SK-N-SH (cell line): ENCODE results near the gene TBC1D9B. TPM values are rescaled to one million over a fixed set of nuclear protein-coding genes. Genes with fewer than 3 reads are reported as not detected.
A peak's percentile ranks its signal among the peaks of the same experiment; 100 is the strongest.

Source experiments
- CTCF ChIA-PET: fragments of 300-600, 350-600 bp; formaldehyde crosslinking; extraction: SDS; loops from one replicate; lab custom pipeline; 2021; lab: Yijun Ruan, JAX
- POLR2A ChIA-PET: fragments of 350-600 bp; sonication (Branson Sonifier 250); formaldehyde crosslinking; extraction: SDS; loops from one replicate; lab custom pipeline; 2020; ENCODE audit warnings: antibody characterized with exemption, inconsistent platforms; lab: Yijun Ruan, JAX
- DNase-seq: peaks from one replicate; pipeline ENCODE4 v3.0.0; 2012
- H2AFZ ChIP-seq: fragments of 200-600 bp; sonication (generic); 2 replicates; pipeline ENCODE4 v1.8.1; 2016; ENCODE audit warnings: antibody characterized with exemption, mild to moderate bottlenecking, low read depth
- H3F3A ChIP-seq: fragments of 200-600 bp; sonication (generic); replicated peaks from 2 replicates; pipeline ENCODE3; 2016; ENCODE audit warnings: antibody characterized with exemption, mild to moderate bottlenecking; ENCODE audit not compliant: insufficient read depth
- H3K27ac ChIP-seq, 2 experiments: fragments of 200-500 bp in 1 of 2; fragments of 200-600 bp in 1 of 2; sonication (Bioruptor generic) in 1 of 2; sonication (generic), shearing (Covaris generic) in 1 of 2; 2 replicates each; pipeline versions ENCODE4 v1.5.1 to v1.6.1; 2014 to 2016; ENCODE audit warnings: low read depth in 2 of 2, inconsistent platforms in 1 of 2, low read length in 1 of 2, mild to moderate bottlenecking in 1 of 2, mixed read lengths in 1 of 2
- H3K27me3 ChIP-seq: fragments of 200-600 bp; sonication (generic), shearing (Covaris generic); 2 replicates; pipeline ENCODE4 v1.6.1; 2016; ENCODE audit warnings: mixed run types; ENCODE audit not compliant: insufficient read depth
- H3K36me3 ChIP-seq, 2 experiments: fragments of 200-500 bp in 1 of 2; fragments of 200-600 bp in 1 of 2; sonication (Bioruptor generic) in 1 of 2; sonication (generic) in 1 of 2; replicated peaks in 1 of 2; 2 replicates each; pipeline versions ENCODE3 to v1.5.1; 2014 to 2016; ENCODE audit warnings: low read length in 1 of 2, mild to moderate bottlenecking in 1 of 2; ENCODE audit not compliant: insufficient read depth in 2 of 2, control insufficient read depth in 1 of 2
- H3K4me1 ChIP-seq, 2 experiments: fragments of 200-500 bp in 1 of 2; fragments of 200-600 bp in 1 of 2; sonication (Bioruptor generic) in 1 of 2; sonication (generic), shearing (Covaris generic) in 1 of 2; 2 replicates each; pipeline versions ENCODE4 v1.5.1 to v1.6.1; 2014 to 2016; ENCODE audit warnings: low read depth in 1 of 2, low read length in 1 of 2, mixed run types in 1 of 2; ENCODE audit not compliant: insufficient read depth in 2 of 2, control insufficient read depth in 1 of 2
- H3K4me2 ChIP-seq: fragments of 200-600 bp; sonication (generic), shearing (Covaris generic); 2 replicates; pipeline ENCODE4 v1.6.1; 2017; ENCODE audit warnings: mixed run types
- H3K4me3 ChIP-seq, 2 experiments: fragments of 200-500 bp in 1 of 2; fragments of 200-600 bp in 1 of 2; sonication (Bioruptor generic) in 1 of 2; sonication (generic), shearing (Covaris generic) in 1 of 2; 2 replicates each; pipeline versions ENCODE4 v1.5.1 to v1.8.1; 2014 to 2016; ENCODE audit warnings: low read depth in 2 of 2, inconsistent platforms in 1 of 2, low read length in 1 of 2, mild to moderate bottlenecking in 1 of 2, mixed read lengths in 1 of 2, moderate library complexity in 1 of 2
- H3K79me2 ChIP-seq: fragments of 200-600 bp; sonication (generic); 2 replicates; pipeline ENCODE4 v1.8.1; 2017; ENCODE audit warnings: mild to moderate bottlenecking; ENCODE audit not compliant: insufficient read depth
- H3K9ac ChIP-seq: fragments of 200-600 bp; sonication (generic); 2 replicates; pipeline ENCODE4 v1.6.1; 2017; ENCODE audit warnings: mixed run types
- H3K9me2 ChIP-seq: fragments of 200-600 bp; sonication (generic); 2 replicates; pipeline ENCODE4 v1.6.1; 2017; ENCODE audit warnings: mixed run types
- H3K9me3 ChIP-seq: fragments of 200-600 bp; sonication (generic); 2 replicates; pipeline ENCODE4 v1.6.1; 2017; ENCODE audit warnings: mixed run types, mild to moderate bottlenecking, moderate library complexity
- H4K20me1 ChIP-seq: fragments of 200-600 bp; sonication (generic); 2 replicates; pipeline ENCODE4 v1.6.1; 2017; ENCODE audit warnings: mild to moderate bottlenecking, mixed run types; ENCODE audit not compliant: insufficient read depth
- CHD2 ChIP-seq: fragments of 150-350 bp; IDR thresholded peaks from 2 replicates; pipeline ENCODE4 v1.6.1; 2018; ENCODE audit warnings: low read length; ENCODE audit not compliant: partially characterized antibody
- CTCF ChIP-seq: fragments of 200-600 bp; sonication (generic); IDR thresholded peaks from 2 replicates; pipeline ENCODE4 v1.6.1; 2017; ENCODE audit warnings: antibody characterized with exemption, mild to moderate bottlenecking, moderate library complexity
- ELF1 ChIP-seq: IDR thresholded peaks from 2 replicates; pipeline ENCODE4 v1.4.0; 2012
- EP300 ChIP-seq, 2 experiments: IDR thresholded peaks; 2 replicates each; pipeline versions ENCODE4 v1.4.0 to v1.6.1; 2012; ENCODE audit warnings: borderline replicate concordance in 1 of 2, low read depth in 1 of 2, low read length in 1 of 2
- FOSL2 ChIP-seq: IDR thresholded peaks from 2 replicates; pipeline ENCODE4 v1.4.0; 2012; ENCODE audit warnings: low read depth, mild to moderate bottlenecking, moderate library complexity, borderline replicate concordance
- FOXM1 ChIP-seq: IDR thresholded peaks from 2 replicates; pipeline ENCODE4 v1.4.0; 2012; ENCODE audit warnings: low read depth, mild to moderate bottlenecking
- GABPA ChIP-seq: IDR thresholded peaks from 2 replicates; pipeline ENCODE4 v1.4.0; 2012; ENCODE audit warnings: low read depth, mild to moderate bottlenecking
- IRF3 ChIP-seq: fragments of 150-350 bp; IDR thresholded peaks from 2 replicates; pipeline ENCODE4 v1.6.1; 2016; ENCODE audit warnings: mild to moderate bottlenecking, low read depth, low read length
- JUND ChIP-seq: IDR thresholded peaks from 2 replicates; pipeline ENCODE4 v1.4.0; 2012
- MAX ChIP-seq: IDR thresholded peaks from 2 replicates; pipeline ENCODE4 v1.4.0; 2012; ENCODE audit warnings: low read depth
- NFIC ChIP-seq: IDR thresholded peaks from 2 replicates; pipeline ENCODE4 v1.4.0; 2012; ENCODE audit warnings: borderline replicate concordance
- NRF1 ChIP-seq: IDR thresholded peaks from 2 replicates; pipeline ENCODE4 v1.6.1; 2012; ENCODE audit warnings: low read depth, mild to moderate bottlenecking, low read length
- PBX3 ChIP-seq: IDR thresholded peaks from 2 replicates; pipeline ENCODE4; 2012
- POLR2AphosphoS5 ChIP-seq: IDR thresholded peaks from 2 replicates; pipeline ENCODE4 v1.6.1; 2012; ENCODE audit warnings: low read depth, low read length
- RAD21 ChIP-seq: IDR thresholded peaks from 2 replicates; pipeline ENCODE4 v1.6.1; 2012; ENCODE audit warnings: mild to moderate bottlenecking, low read length
- RCOR1 ChIP-seq: fragments of 150-350 bp; IDR thresholded peaks from 2 replicates; pipeline ENCODE4 v1.6.1; 2017; ENCODE audit warnings: antibody characterized with exemption, low read length
- RFX5 ChIP-seq: IDR thresholded peaks from 2 replicates; pipeline ENCODE4 v1.6.1; 2012; ENCODE audit warnings: mild to moderate bottlenecking, improper control_type of control experiment, low read length
- RXRA ChIP-seq: IDR thresholded peaks from 2 replicates; pipeline ENCODE4 v1.4.0; 2012; ENCODE audit warnings: low read depth, mild to moderate bottlenecking, borderline replicate concordance
- SIN3A ChIP-seq: IDR thresholded peaks from 2 replicates; pipeline ENCODE4 v1.6.1; 2012; ENCODE audit warnings: low read depth, mild to moderate bottlenecking, low read length, moderate library complexity, borderline replicate concordance
- TAF1 ChIP-seq: IDR thresholded peaks from 2 replicates; pipeline ENCODE4 v1.6.1; 2012; ENCODE audit warnings: low read depth, mild to moderate bottlenecking, low read length, moderate library complexity, borderline replicate concordance
- TCF12 ChIP-seq: IDR thresholded peaks from 2 replicates; pipeline ENCODE4 v1.4.0; 2012
- TEAD4 ChIP-seq: IDR thresholded peaks from 2 replicates; pipeline ENCODE4 v1.4.0; 2012; ENCODE audit warnings: mild to moderate bottlenecking, borderline replicate concordance; ENCODE audit not compliant: insufficient read depth
- USF1 ChIP-seq: IDR thresholded peaks from 2 replicates; pipeline ENCODE4 v1.4.0; 2012; ENCODE audit warnings: low read depth, borderline replicate concordance
- USF2 ChIP-seq: fragments of 150-350 bp; IDR thresholded peaks from 2 replicates; pipeline ENCODE4 v1.6.1; 2017; ENCODE audit warnings: antibody characterized with exemption, low read length, low read depth, borderline replicate concordance
- YY1 ChIP-seq: IDR thresholded peaks from 2 replicates; pipeline ENCODE4 v1.4.0; 2012; ENCODE audit warnings: low read depth, mild to moderate bottlenecking
- WGBS: methylation state at CpG from one replicate; pipeline ENCODE4 v1.1.6; 2017; ENCODE audit warnings: low lambda C conversion rate; 5-methylcytosine and 5-hydroxymethylcytosine counted together
- polyA plus RNA-seq, 3 experiments: library from polyadenylated mRNA; depleted of rRNA; stranded (reverse); fragments of >200 nt; gene quantifications; 2 replicates each; pipeline ENCODE4 v1.2.3, GENCODE V29; 2012

TBC1D9B gene
- 75.6 and 76.1 TPM in 2 replicates for polyA plus RNA-seq (2012; rRNA removed)
- 34.7 and 51.3 TPM in 2 replicates for polyA plus RNA-seq (2012; cell fraction: cytosol; rRNA removed)
- polyA plus RNA-seq (2012; cell fraction: nucleus; rRNA removed): 214 and 216 TPM in 2 replicates

GRCh38 chr5:179907556-179908324 is at the start of gene TBC1D9B:
TSS of gene TBC1D9B (minus strand) at chr5:179907897. CDS start at chr5:179907821, 76 bp downstream.
- POLR2A ChIA-PET: interaction anchor here (0.6 kb wide), 1 partner anchor 15 kb away, joined by 3 read pairs; no protein-coding TSS in a partner anchor
- peak; percentile 96 for DNase-seq
- H3K9ac ChIP-seq: peak within 1 kb of the TSS; percentile 68
- peaks cover 17 to 20% of the 10 kb centered on the region in 2 experiments for H3K36me3 ChIP-seq
- peak within 1 kb of the TSS; percentile 98 for H3K4me2 ChIP-seq
- peaks cover 0 to 9% of the 10 kb centered on the region in 2 experiments; a peak in 2 of 4 replicates for H3K4me1 ChIP-seq
- CTCF ChIA-PET: interaction anchor here (0.6 to 2.3 kb wide), 21 partner anchors 9 to 183 kb away, joined by 3 to 16 read pairs (median 5); no protein-coding TSS in a partner anchor
- H3F3A ChIP-seq: no peaks in the 10 kb centered on the region
- H3K27me3 ChIP-seq: no peaks in the 10 kb centered on the region
- H4K20me1 ChIP-seq: peaks cover 16% of the 10 kb centered on the region; the same call in 1 of the 2 replicates
- no peaks in the 10 kb centered on the region for H3K9me2 ChIP-seq
- peak within 1 kb of the TSS; percentile 83 for H2AFZ ChIP-seq
- no peaks in the 10 kb centered on the region for H3K9me3 ChIP-seq
- H3K79me2 ChIP-seq: peaks cover 35% of the 10 kb centered on the region
- H3K27ac ChIP-seq: peak within 1 kb of the TSS in 1 of 2 experiments; percentile 70; a peak in 2 of 4 replicates
- 57% methylated on average over 12 of the region's 105 CpGs for WGBS
- H3K4me3 ChIP-seq: peak within 1 kb of the TSS; percentile 56 to 76
- TF ChIP-seq TAF1: 0 out of 2 replicates have a peak, but pooled peaks have one; percentile 16
- peak; percentile 23; the same call in 1 of the 2 replicates for TF ChIP-seq MAX
- TF ChIP-seq USF2: no peak
- no peak for TF ChIP-seq YY1
- no peak for TF ChIP-seq FOSL2
- TF ChIP-seq EP300 (IDR thresholded peaks at IDR 0.05; ENCODE audit: borderline replicate concordance in 1 of 2, low read depth in 1 of 2, low read length in 1 of 2): no peak
- TF ChIP-seq PBX3: no peak
- no peak for TF ChIP-seq IRF3
- no peak for TF ChIP-seq JUND
- TF ChIP-seq POLR2AphosphoS5: peak; percentile 33; the same call in 1 of the 2 replicates
- peak; percentile 10; the same call in 1 of the 2 replicates for TF ChIP-seq RAD21
- TF ChIP-seq ELF1: no peak
- TF ChIP-seq RCOR1: no peak
- peak; percentile 29; the same call in 1 of the 2 replicates for TF ChIP-seq SIN3A
- no peak for TF ChIP-seq NRF1
- no peak for TF ChIP-seq FOXM1
- no peak for TF ChIP-seq TEAD4
- no peak for TF ChIP-seq USF1
- no peak for TF ChIP-seq RFX5
- no peak for TF ChIP-seq RXRA
- peak; percentile 31 for TF ChIP-seq CTCF
- TF ChIP-seq NFIC: no peak
- no peak for TF ChIP-seq TCF12
- TF ChIP-seq GABPA: no peak
- no peak for TF ChIP-seq CHD2
